Measurements from ENCODE around the gene PRSS56.

Gene PRSS56

GRCh38 chr2:232477751-232478510 lies 42.3 kb upstream of the PRSS56 start:
- no peak overlapping the region for H3K4me3 ChIP-seq (ENCODE audit: severe bottlenecking)
- no peaks in the 10 kb centered on the region for H3K4me1 ChIP-seq (ENCODE audit: insufficient read depth, poor library complexity, severe bottlenecking)
- TF ChIP-seq CTCF (IDR thresholded peaks at IDR 0.05; ENCODE audit: poor library complexity, severe bottlenecking): no peak
- ATAC-seq (ENCODE audit: low read depth): no peak
- DNase-seq (ENCODE audit: low spot score): peak; percentile 42
- no peaks in the 10 kb centered on the region for H3K36me3 ChIP-seq (ENCODE audit: low read depth)
- no peak overlapping the region for H3K27ac ChIP-seq (ENCODE audit: poor library complexity, severe bottlenecking)
- no peaks in the 10 kb centered on the region for H3K9me3 ChIP-seq (ENCODE audit: severe bottlenecking)
- H3K27me3 ChIP-seq (ENCODE audit: insufficient read depth, poor library complexity, severe bottlenecking): peaks cover 22% of the 10 kb centered on the region

GRCh38 chr2:232478571-232479340 lies 41.4 kb upstream of the PRSS56 start:
- TF ChIP-seq CTCF (IDR thresholded peaks at IDR 0.05; ENCODE audit: poor library complexity, severe bottlenecking): no peak
- ATAC-seq (ENCODE audit: low read depth) (no peak), DNase-seq (ENCODE audit: low spot score) (peak; percentile 60)
- Histone ChIP-seq H3K27me3 (ENCODE audit: insufficient read depth, poor library complexity, severe bottlenecking) (peaks cover 15% of the 10 kb centered on the region), H3K36me3 (ENCODE audit: low read depth) (no peaks in the 10 kb centered on the region), H3K27ac (ENCODE audit: poor library complexity, severe bottlenecking) (no peak overlapping the region), H3K4me3 (ENCODE audit: severe bottlenecking) (no peak overlapping the region), H3K9me3 (ENCODE audit: severe bottlenecking) (no peaks in the 10 kb centered on the region), H3K4me1 (ENCODE audit: insufficient read depth, poor library complexity, severe bottlenecking) (no peaks in the 10 kb centered on the region)

GRCh38 chr2:232479341-232480200 lies 40.6 kb upstream of the PRSS56 start:
- H3K9me3 ChIP-seq (ENCODE audit: severe bottlenecking): no peaks in the 10 kb centered on the region
- no peaks in the 10 kb centered on the region for H3K4me1 ChIP-seq (ENCODE audit: insufficient read depth, poor library complexity, severe bottlenecking)
- H3K27ac ChIP-seq (ENCODE audit: poor library complexity, severe bottlenecking): no peak overlapping the region
- ATAC-seq (ENCODE audit: low read depth) (no peak), DNase-seq (ENCODE audit: low spot score) (peak; percentile 49)
- H3K4me3 ChIP-seq (ENCODE audit: severe bottlenecking): no peak overlapping the region
- TF ChIP-seq CTCF (IDR thresholded peaks at IDR 0.05; ENCODE audit: poor library complexity, severe bottlenecking): no peak
- H3K36me3 ChIP-seq (ENCODE audit: low read depth): no peaks in the 10 kb centered on the region
- peaks cover 10% of the 10 kb centered on the region for H3K27me3 ChIP-seq (ENCODE audit: insufficient read depth, poor library complexity, severe bottlenecking)

GRCh38 chr2:232480201-232481190 lies 39.7 kb upstream of the PRSS56 start:
- peak; percentile 49 for DNase-seq (ENCODE audit: low spot score)
- Histone ChIP-seq H3K36me3 (ENCODE audit: low read depth) (no peaks in the 10 kb centered on the region), H3K4me3 (ENCODE audit: severe bottlenecking) (no peak overlapping the region), H3K9me3 (ENCODE audit: severe bottlenecking) (no peaks in the 10 kb centered on the region), H3K27me3 (ENCODE audit: insufficient read depth, poor library complexity, severe bottlenecking) (peaks cover 17% of the 10 kb centered on the region), H3K4me1 (ENCODE audit: insufficient read depth, poor library complexity, severe bottlenecking) (no peaks in the 10 kb centered on the region), H3K27ac (ENCODE audit: poor library complexity, severe bottlenecking) (no peak overlapping the region)
- TF ChIP-seq CTCF (IDR thresholded peaks at IDR 0.05; ENCODE audit: poor library complexity, severe bottlenecking): no peak
- no peak for ATAC-seq (ENCODE audit: low read depth)

Measured in RWPE2 (cell line).